Mesenteric fat pad (tissue), 1 donor: ENCODE results near the gene C1QTNF4. TPM values are rescaled to one million over a fixed set of nuclear protein-coding genes. Genes with fewer than 3 reads are reported as not detected.
"Not testable (repeated sequence)": the region's sequence is repeated elsewhere in the genome, so short reads cannot be mapped to it uniquely, and the experiment has no call there.

ENCODE experiments used
- DNase-seq: peaks from one replicate; pipeline ENCODE4 v3.0.0-alpha.2; 2020; ENCODE audit warnings: low spot score
- long read RNA-seq: library from polyadenylated mRNA; unstranded; transcript quantifications from one replicate; pipeline ENCODE4 v2.0.0, GENCODE V29; 2020
- total RNA-seq: library from RNA; stranded (reverse); fragmentation: NEBNext Ultra II Directional; extraction: Animal tissue kit (Norgen Biotek cat#: 25700); gene quantifications from one replicate; pipeline ENCODE4 v1.2.1, GENCODE V29; 2021
- donor health status: DM: yes; HTN: yes; CAD: no.

C1QTNF4 gene
- 1.1 TPM for total RNA-seq
- long read RNA-seq: 0 reads

DNA sequence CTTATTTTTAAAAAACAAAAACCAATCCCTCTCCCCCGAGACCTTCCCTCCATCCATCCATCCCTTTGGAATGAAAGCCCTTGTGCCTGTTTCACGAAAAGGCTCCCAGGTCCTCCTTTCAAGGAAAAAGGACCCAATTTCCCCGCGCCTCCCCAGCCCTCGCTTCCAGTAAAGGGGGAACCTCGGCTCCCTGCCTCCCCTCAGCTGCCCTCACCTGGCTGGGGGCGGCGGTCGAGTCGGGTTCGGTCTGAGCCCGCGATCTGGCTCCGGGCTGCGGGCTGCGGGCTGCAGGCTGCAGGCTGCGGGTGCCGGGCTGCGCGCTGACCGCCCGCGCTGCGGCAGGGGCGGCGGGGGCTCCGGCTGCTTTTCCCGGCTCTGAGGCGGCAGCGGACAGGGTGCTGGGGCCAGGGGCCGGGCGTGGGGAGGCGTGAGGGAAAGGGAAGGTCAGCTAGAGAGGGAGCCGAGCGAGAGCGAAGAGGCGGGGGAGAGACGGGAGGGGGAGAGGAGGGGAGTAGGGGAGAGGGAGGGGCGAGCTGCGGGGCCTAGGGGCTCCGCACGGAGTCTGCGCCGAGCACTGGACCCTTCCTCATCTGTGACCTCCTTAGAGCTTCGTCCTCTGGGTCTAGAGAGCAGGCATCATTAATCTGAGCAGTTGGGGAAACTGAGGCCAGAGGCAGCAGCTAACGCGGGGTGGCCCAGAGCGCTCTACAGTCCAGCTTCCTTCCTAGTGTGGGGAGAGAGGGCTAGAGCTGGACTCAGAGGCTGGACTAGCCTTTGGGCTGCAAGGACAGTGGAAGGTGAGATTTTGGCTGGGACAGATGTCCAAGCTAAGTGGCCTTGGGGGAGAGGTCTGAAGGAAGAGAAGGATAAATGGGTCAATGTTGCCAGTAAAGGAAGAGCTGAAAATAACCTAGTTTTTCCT, at the start of gene C1QTNF4:
C1QTNF4 (minus strand) TSS at position 478 of the 922 bp plus-strand sequence. CDS start 3,601 bp downstream, outside the sequence.
- no peak for DNase-seq

DNA sequence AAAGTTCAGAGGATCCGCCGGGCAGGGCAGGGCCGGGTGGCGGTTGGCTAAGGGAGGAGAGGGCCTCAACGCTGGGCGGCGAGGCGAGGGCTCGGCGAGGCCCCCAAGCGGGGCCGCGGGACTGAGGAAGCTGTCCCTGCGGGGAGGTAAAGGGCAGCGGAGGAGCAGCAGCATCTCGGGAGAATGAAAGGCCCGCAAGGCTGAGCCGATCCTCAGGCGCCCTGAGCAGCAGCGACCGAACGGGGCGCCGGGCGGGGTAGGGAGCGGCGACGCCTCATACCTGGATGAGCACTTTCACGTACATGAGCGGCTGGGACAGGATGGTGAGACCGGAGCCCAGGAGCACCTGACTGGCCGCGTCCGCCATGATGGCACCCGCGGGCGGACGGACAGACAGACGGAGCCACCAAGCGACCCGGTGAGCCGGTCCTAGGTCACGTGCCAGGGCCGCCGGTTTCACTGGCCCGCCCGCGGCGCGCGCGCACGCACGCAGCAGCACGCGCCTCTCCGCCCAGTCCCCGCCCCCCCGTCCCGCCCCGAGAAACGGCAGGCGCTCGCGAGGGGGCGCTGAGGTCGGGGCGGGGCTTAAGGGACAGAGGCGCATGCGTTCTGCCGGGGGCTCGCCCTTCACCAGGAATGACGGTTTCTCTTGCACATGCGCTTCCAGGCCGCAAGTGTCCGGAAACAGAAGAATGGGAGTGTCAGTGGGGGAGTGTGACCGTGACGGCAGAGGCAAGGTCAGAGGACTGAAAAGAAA, 48.1 kb upstream of the C1QTNF4 start, which contains the start of gene MTCH2:
MTCH2 (minus strand) TSS at position 461 of the 757 bp plus-strand sequence; CDS start at position 367, 94 bp downstream.
- DNase-seq: peak; percentile 98

DNA sequence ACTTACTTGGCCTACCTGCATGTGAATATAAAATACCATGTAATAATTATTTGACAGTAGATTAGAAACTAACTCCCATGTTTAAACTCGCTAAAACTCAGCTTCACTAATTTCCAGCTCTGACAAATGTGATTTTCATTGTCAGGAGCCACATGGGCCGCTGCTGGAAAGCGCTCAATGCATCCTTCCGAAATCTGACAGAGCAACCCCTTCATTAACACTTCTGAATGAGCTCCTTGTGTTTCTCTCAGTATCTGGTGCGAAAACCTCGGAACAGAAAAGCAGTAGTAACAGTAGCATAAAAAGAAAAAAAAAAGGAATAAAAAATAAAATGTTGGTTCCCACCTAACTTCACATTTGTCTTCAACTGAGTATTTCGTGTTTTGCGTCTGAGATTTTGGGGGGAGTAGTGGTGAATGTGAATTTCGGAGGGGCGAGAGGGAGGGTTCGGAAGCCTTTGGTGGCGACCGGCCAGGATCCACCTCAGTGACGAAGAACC, 47.4 kb upstream of the C1QTNF4 start:
- no peak for DNase-seq

DNA sequence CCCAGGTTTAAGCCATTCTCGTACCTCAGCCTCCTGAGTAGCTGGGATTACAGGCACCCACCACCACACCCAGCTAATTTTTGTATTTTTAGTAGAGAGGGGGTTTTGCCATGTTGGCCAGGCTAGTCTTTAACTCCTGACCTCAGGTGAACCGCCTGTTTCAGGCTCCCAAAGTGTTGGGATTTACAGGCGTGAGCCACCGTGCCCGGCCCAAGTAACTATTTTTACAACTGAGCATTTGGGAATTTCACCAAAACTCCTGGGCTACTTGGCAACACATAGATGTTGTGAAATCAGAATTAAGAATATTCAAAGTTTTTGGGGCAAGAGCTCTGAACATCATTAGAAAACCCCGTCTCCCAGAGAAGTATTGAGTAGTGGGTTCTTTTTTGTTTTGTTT, 46.3 kb upstream of the C1QTNF4 start:
- DNase-seq: not testable (repeated sequence)

DNA sequence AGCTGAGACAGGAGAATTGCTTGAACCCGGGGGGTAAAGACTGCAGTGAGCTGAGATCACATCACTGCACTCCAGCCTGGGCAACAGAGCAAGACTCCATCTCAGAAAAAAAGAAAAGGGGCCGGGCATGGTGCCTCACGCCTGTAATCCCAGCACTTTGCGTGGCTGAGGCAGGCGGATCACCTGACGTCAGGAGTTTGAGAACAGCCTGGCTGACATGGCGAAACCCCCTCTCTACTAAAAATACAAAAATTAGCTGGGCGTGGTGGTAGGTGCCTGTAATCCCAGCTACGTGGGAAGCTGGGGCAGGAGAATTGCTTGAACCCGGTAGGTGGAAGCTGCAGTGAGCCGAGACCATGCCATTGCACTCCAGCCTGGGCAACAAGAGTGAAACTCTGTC, 42.1 kb upstream of the C1QTNF4 start:
- not testable (repeated sequence) for DNase-seq

DNA sequence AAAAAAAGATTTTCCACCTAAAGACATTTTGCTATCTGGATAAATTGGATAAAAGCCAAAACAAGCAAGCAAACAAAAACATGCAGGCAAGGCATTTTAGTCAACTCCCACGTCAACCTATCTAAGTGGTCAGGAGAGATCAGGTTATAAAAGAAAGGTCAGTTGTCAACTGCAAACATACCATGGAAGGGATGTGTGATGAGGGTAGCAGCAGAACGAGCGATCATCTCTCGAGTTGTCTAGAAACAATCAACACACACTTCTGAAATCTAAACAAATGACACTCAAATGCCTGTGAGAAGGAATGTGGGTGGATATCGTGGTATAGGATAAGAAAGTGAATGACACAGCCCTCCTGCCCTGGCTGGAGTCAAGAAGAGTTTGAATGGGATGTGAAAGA, 37.3 kb upstream of the C1QTNF4 start:
- no peak for DNase-seq

DNA sequence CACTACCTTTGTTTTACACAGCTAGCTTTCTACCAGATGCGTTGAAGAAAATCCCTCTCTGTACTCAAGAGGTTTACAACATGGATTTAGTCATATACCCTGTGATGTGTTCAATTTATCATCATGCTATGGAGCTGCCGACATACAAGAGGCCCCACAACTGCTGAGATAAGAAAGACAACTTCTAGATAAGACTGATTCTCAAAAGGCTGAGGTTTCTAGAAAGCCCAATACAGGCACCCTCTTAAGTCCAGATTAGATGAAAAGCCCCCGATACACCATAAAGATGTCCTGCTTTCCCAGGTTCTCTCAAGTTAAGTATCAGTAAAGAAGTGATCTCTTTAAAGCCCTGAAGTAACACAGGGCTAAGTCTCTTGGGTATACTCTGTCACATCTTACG, 33.8 kb upstream of the C1QTNF4 start:
- no peak for DNase-seq

DNA sequence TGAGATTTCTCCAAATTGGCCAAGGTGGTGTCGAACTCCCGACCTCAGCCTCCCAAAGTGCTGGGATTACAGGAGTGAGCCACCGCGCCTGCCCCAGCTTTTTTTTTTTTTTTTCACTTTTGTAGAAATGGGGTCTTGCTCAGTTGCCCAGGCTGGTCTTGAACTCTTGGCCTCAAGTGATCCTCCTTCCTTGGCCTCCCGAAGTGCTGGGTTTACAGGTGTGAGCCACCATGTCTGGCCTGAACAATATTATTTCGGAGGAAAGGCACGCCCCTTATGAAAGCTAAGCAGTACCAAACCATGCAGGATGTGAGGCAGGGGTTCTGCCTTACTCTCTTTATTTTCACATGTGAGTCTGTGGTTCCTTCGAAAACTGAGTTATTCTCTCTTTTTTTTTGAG, 32.0 kb upstream of the C1QTNF4 start:
- DNase-seq: no peak

DNA sequence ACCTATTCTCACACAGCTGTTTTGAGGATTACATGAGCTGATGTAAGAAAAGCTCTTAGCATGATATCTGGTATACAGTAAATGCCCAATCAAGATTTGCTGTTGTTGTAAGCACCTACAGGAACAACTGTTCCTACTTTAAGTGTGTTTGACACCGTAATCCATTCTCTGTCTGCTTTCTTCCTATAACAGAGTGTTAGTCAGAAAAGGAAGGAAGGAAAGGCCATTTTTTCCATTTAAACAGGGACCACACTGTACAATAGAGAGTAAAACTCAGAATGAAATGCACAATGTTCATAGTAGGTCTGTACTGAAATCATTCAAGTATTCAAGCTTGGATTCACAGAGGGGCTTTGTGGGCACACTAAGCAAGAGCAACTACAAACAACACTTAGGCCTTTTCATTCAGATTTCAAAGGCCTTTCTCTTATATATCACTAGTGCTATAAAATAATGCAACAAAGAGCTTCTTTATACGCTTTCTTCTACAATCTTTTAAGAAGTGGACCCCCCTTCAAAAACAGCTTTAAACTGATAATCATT, 26.7 kb upstream of the C1QTNF4 start:
- no peak for DNase-seq

DNA sequence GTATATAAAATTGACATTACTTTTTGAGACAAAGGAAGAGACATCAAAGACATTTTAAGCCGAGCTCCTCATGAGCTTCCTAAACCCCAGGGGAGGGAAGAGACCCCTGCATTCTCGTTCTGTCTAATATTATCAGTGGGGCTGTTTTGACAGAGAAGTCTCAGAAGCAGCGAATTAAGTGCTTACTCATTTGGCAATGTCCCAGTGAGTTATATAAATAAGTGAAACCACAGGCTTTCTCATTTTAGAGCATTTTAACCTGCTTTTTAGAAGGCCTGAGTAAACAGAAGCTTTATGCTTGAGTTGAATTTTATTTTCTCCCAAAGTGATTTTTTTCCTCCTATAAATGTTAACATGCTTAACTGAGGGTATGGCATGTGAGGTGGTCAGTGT, 23.2 kb upstream of the C1QTNF4 start:
- DNase-seq: no peak

DNA sequence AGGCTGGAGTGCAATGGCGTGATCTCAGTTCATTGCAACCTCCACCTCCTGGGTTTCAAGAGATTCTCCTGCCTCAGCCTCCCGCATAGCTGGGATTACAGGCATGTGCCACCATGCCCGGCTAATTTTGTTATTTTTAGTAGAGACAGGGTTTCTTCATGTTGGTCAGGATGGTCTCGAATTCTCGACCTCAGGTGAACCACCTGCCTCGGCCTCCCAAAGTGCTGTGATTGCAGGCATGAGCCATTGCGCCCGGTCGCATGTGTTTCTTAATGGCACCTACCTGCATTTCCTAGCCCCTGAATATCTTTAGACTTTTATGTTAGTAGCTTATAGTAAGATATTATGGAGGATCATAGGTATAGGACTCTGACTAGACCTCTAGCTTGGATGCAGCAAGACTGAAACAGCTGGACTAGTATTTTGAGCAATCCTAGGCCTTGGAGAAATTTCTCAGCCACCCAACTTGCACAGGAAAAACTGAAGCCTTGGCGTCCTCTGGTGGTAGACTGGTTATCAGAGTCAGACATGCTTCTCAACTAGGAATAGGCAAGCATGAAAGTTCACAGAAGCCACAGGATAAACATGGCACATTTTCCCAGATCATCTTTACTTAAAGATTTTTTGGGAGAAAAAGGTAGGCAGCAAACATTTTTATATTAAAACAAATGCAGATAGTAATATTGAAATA, 22.7 kb upstream of the C1QTNF4 start:
- peak; percentile 65 for DNase-seq

DNA sequence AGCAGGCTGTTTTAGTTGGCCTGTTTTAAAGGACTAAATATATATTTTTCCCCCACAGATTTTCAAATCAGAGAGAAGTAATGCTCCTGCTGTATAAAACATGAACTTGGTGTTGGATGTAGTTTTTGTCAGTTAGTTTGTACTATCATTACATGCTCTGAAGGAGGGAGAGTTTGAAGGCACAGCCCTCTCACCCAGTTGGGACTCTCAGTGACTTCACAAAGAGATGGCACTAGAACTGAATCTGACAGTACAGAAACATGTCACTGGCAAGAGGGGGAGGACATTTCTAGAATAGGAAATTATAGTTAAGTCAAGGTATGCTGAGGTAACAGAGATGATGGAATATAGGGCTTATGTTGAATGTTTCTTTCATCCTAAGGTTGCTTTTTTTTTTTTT, 21.0 kb upstream of the C1QTNF4 start:
- no peak for DNase-seq

DNA sequence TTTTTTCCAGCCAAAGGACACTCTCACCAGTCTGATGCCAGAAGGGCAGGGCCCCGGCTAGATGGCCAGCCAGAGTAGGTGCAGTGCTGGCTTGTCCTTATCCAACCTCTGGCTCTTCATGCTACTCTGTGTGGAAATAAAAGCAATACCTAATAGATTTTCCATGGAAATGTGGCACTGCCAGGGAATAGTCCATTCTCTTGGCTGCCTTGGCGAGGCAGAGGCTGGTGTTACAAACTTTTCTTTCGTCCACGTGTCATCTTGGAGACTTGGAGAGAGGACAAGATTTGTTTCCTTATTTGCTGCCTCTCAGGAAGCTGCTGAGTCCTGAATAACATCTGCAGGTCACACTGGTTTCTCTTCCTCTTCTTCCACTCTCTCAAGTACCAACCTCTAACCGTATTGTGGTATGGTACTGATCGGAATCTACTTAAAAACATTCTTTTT, 17.2 kb upstream of the C1QTNF4 start:
- peak; percentile 26 for DNase-seq

DNA sequence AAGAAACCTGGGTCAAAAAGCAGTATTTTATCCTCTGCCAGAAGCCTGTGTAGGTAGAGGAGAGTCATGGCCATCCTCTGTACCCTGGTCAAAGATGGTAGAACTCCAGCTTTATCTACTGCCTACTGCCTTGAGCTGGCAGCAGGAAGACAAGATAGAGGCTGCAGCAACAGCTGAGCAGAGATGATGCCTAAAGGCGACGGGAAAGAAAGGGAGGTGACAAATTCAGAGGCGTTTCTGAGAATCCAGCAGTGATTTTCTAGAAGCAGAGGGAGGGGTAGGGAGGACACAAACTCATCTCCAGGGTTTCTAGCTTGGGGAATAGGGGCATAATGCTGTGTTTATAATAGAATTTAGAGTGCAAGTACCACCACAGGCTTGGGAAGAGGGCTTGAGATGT, 15.5 kb upstream of the C1QTNF4 start:
- no peak for DNase-seq

DNA sequence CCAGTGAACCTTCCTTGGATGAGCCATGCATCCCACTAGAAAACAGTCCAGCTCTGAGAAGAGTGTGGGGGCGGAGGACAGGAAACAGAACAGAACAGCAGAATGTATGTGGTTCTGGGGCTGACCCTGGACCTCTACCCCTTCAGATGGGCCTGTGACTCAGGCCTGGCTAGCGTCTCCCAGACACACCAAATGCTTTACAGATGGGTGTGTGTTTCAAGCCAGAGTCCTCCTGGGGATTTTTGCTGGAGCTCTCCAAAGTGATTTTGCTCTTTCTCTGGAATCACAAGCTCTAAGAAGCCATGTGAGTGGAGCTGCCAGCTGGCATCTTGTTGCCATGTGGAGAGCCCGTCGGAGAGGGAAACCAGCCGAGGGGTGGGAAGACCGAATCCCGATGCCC, 13.2 kb upstream of the C1QTNF4 start:
- peak; percentile 89 for DNase-seq

DNA sequence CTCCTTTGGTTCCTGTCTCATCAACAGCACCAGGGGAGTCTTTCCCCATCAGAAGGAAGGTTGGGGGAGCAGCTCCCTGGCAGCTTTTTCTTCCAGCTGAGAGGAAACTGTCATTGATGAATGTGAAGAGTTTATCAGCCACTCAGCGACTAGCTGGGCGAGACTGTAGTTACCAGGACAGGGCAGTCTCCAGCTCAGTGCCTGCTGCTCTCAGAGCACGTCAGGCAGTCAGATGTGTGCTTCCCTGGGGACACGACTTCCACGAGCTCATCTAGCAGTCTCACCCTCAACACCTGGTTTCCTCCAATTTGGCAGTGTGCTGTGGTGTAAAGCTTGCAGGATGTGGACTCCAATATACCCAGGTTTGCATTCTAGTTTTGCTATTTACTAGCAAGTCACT, 12.5 kb upstream of the C1QTNF4 start:
- DNase-seq: peak; percentile 18

DNA sequence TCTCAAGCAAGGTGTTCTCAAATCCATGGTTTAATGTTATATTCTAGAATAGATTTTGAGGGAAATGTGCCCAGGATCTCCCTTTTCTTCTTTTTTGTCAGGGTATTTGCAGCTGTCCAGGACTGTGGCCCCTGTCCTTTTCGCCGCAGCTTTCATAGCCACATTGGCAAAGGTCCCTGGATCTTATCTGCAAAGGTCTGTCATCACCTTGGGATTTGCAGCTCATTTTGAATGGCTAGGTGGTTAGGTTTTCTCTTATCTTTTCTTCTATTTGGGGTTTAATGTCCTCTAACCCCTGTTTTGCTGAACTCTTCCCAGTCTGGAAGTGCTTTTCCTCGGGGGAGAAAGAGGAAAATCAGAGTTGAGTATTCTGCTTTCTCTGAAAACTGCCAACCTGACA, 11.7 kb upstream of the C1QTNF4 start:
- DNase-seq: no peak

DNA sequence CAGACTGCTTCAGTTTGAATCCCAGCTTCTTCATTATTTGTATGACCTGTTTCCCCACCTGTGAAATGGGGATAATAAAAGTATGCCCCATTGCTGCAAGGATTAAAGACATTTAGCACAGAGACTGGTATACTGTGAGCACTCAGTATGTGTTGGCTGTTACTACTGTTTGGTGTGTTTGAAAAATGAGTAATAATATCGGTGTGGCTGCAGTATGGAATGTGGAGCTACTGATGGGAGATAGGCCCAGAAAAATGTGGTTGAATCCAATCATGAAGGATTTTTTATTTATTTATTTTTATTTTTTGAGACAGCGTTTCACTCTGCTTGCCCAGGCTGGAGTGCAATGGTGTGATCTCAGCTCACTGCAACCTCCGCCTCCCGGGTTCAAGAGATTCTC, 9.1 kb upstream of the C1QTNF4 start:
- no peak for DNase-seq

DNA sequence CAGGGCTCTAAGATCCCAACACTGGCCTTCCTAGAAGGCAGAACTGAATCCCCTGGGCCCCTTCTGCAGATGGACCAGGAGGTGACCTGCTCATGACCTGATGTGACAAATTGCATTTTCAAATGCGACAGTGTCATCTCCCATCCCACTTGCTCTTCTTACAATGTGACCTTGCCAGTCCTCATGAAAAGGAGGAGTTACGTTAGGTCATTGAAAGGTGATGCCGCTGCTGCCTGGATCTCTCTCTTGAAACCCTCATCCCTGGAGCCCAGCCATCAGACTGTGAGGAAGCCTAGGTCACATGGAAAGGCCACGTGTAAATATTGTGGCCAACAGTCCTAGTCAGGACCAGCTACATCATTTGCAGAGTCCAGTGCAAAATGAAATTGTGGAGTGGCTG, 5.7 kb upstream of the C1QTNF4 start:
- DNase-seq: no peak

DNA sequence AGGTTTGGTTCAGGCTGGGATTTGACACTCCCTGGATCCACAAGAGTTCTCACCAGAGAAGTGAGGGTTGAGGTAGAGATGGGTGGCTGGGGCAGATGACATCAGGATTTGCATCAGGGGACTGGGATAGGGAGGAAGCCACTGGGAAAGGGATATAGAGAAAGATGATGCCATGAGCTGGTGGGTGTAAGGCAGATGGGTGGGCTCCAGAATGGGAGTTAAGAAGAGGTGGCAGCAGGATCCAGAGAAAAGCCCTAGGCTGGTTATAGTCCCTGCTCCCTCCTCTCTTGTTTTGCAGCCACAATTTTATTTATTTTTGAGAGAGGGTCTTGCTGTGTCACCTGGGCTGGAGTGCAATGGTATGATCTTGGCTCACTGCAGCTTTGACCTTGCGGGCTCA, 1.8 kb upstream of the C1QTNF4 start:
- no peak for DNase-seq

DNA sequence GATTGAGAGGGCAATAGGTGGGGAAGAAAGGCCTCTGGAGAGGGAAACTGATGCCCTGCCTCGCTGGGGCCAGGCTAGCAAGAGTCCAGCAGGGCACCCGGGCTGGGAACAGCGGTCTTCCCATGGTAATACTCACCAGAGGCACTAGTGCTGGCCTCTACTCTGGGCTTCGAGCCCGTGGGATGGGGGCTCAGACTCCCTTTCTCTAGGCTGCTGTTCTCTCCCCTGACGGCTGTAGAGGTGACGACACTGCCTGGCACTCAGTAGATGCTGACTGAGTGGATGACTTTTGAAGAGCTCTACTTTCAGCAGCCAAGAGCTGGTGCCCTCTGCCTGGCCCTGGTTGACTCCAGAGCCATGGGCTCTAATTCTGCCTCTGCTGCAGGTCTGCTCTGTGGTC, 818 bp upstream of the C1QTNF4 start:
- no peak for DNase-seq
